Caco-2 (cell line): ENCODE measurements around the gene ARHGAP18. TPM values are rescaled to one million over a fixed set of nuclear protein-coding genes. Genes with fewer than 3 reads are reported as not detected.

ENCODE experiments used
- BruUV-seq: library from RNA; stranded (reverse); fragments of 400-500 nt; replicated peaks from 2 replicates; lab custom pipeline; 2021; lab: Mats Ljungman, UMichigan
- CTCF ChIA-PET: fragments of 300-600 bp; sonication (Branson Sonifier 250); formaldehyde crosslinking; loops from one replicate; lab custom pipeline; 2022; ENCODE audit warnings: antibody characterized with exemption; lab: Charles Lee
- POLR2A ChIA-PET: fragments of 300-600 bp; sonication (Branson Sonifier 250); formaldehyde crosslinking; loops from one replicate; lab custom pipeline; 2022; ENCODE audit warnings: antibody characterized with exemption; lab: Charles Lee
- DNase-seq, 2 experiments: peaks; one replicate each; pipeline versions ENCODE4 v3.0.0 to v3.0.0-alpha.2; 2020 to 2022
- H3K27me3 ChIP-seq: replicated peaks from 2 replicates; pipeline ENCODE4 v1.6.0; 2011; ENCODE audit warnings: low read length; ENCODE audit not compliant: control insufficient read depth, insufficient read depth
- H3K36me3 ChIP-seq: 2 replicates; pipeline ENCODE4 v1.5.1; 2011; ENCODE audit warnings: low read length; ENCODE audit not compliant: control insufficient read depth, insufficient read depth
- H3K4me1 ChIP-seq: fragments of 250-450 bp; sonication (Bioruptor Pico); 2 replicates; pipeline ENCODE4 v1.5.1; 2020; ENCODE audit warnings: mild to moderate bottlenecking
- H3K4me3 ChIP-seq: 2 replicates; pipeline ENCODE4 v1.5.1; 2011; ENCODE audit warnings: low read depth, mild to moderate bottlenecking, control low read depth, low read length
- H3K9me3 ChIP-seq: fragments of 250-450 bp; sonication (Bioruptor Pico); 2 replicates; pipeline ENCODE4 v1.5.1; 2020; ENCODE audit warnings: mild to moderate bottlenecking, moderate library complexity
- H3K27ac Mint-ChIP-seq: one replicate; pipeline ENCODE4 v1.8.0; 2022; ENCODE audit warnings: mixed read lengths; ENCODE audit not compliant: unreplicated experiment
- H3K27me3 Mint-ChIP-seq: one replicate; pipeline ENCODE4 v1.8.0; 2022; ENCODE audit warnings: mixed read lengths; ENCODE audit not compliant: insufficient read depth, unreplicated experiment
- H3K36me3 Mint-ChIP-seq: one replicate; pipeline ENCODE4 v1.8.0; 2022; ENCODE audit warnings: mild to moderate bottlenecking, mixed read lengths; ENCODE audit not compliant: insufficient read depth, unreplicated experiment
- H3K4me1 Mint-ChIP-seq: one replicate; pipeline ENCODE4 v1.8.0; 2022; ENCODE audit warnings: low read depth, mixed read lengths; ENCODE audit not compliant: unreplicated experiment
- H3K4me3 Mint-ChIP-seq: one replicate; pipeline ENCODE4 v1.8.0; 2022; ENCODE audit warnings: mild to moderate bottlenecking, moderate library complexity, mixed read lengths; ENCODE audit not compliant: unreplicated experiment
- H3K9me3 Mint-ChIP-seq: one replicate; pipeline ENCODE4 v1.8.0; 2022; ENCODE audit warnings: mixed read lengths; ENCODE audit not compliant: unreplicated experiment
- CTCF ChIP-seq, 2 experiments: fragments of 200-600 bp in 1 of 2; IDR thresholded peaks; 1 replicate in 1 of 2; 2 replicates in 1 of 2; pipeline versions ENCODE4 v1.5.1 to v1.8.0; 2011 to 2022; ENCODE audit warnings: antibody characterized with exemption in 1 of 2, control low read depth in 1 of 2, inconsistent platforms in 1 of 2, low read depth in 1 of 2, low read length in 1 of 2, mild to moderate bottlenecking in 1 of 2, moderate library complexity in 1 of 2; ENCODE audit not compliant: insufficient read depth in 1 of 2, severe bottlenecking in 1 of 2, unreplicated experiment in 1 of 2
- intact Hi-C: fragments of 100-400 bp; cut with micrococcal nuclease; formaldehyde crosslinking; loops from one replicate; pipeline ENCODE4 v1.10.0; 2022; ENCODE audit not compliant: unreplicated experiment
- total RNA-seq: library from RNA; stranded (reverse); gene quantifications from 2 replicates; pipeline ENCODE4 v1.2.3, GENCODE V29; 2022

The ARHGAP18 gene
- total RNA-seq, 1 experiment from 2014 or later = 15.0 TPM

GRCh38 chr6:129750360-129750759 is 40.4 kb upstream of the ARHGAP18 start:
- Mint-ChIP-seq H3K27ac (no peak overlapping the region), H3K27me3 (no peaks in the 10 kb centered on the region), H3K4me3 (no peak overlapping the region), H3K9me3 (no peaks in the 10 kb centered on the region), H3K36me3 (no peaks in the 10 kb centered on the region), H3K4me1 (no peaks in the 10 kb centered on the region)
- POLR2A ChIA-PET = no interaction called here
- no peaks in the 10 kb centered on the region for H3K4me1 ChIP-seq
- TF ChIP-seq CTCF (IDR thresholded peaks at IDR 0.05; ENCODE audit: insufficient read depth in 1 of 2, low read depth in 1 of 2, low read length in 1 of 2, severe bottlenecking in 1 of 2, unreplicated experiment in 1 of 2) = no peak
- intact Hi-C loops = no loop called here
- no peaks in the 10 kb centered on the region for H3K36me3 ChIP-seq
- H3K4me3 ChIP-seq = no peak overlapping the region
- no peaks in the 10 kb centered on the region for H3K27me3 ChIP-seq
- H3K9me3 ChIP-seq = no peaks in the 10 kb centered on the region
- DNase-seq = no peak
- CTCF ChIA-PET = interaction anchor here (0.6 kb wide), 1 partner anchor 154 kb away, joined by 3 read pairs; no protein-coding TSS in a partner anchor
- no TSS peak for BruUV-seq

- BruUV-seq = no TSS peak
- POLR2A ChIA-PET = no interaction called here
- Mint-ChIP-seq H3K36me3 (no peaks in the 10 kb centered on the region), H3K4me1 (peaks cover 2% of the 10 kb centered on the region), H3K27ac (no peak overlapping the region), H3K4me3 (no peak overlapping the region), H3K27me3 (no peaks in the 10 kb centered on the region), H3K9me3 (no peaks in the 10 kb centered on the region)
- no peak for DNase-seq
- no peaks in the 10 kb centered on the region for H3K27me3 ChIP-seq
- intact Hi-C loops = no loop called here
- H3K4me1 ChIP-seq = no peaks in the 10 kb centered on the region
- no peaks in the 10 kb centered on the region for H3K36me3 ChIP-seq
- CTCF ChIA-PET = interaction anchor here (0.6 kb wide), 1 partner anchor 153 kb away, joined by 3 read pairs; no protein-coding TSS in a partner anchor
- H3K9me3 ChIP-seq = no peaks in the 10 kb centered on the region
- TF ChIP-seq CTCF (IDR thresholded peaks at IDR 0.05; ENCODE audit: insufficient read depth in 1 of 2, low read depth in 1 of 2, low read length in 1 of 2, severe bottlenecking in 1 of 2, unreplicated experiment in 1 of 2) = no peak
- H3K4me3 ChIP-seq = no peak overlapping the region
Observed at GRCh38 chr6:129749749-129750120, 39.8 kb upstream of the ARHGAP18 start.

GRCh38 chr6:129748901-129749748 is 39.1 kb upstream of the ARHGAP18 start:
- Mint-ChIP-seq H3K36me3 (no peaks in the 10 kb centered on the region), H3K27ac (no peak overlapping the region), H3K27me3 (no peaks in the 10 kb centered on the region), H3K9me3 (no peaks in the 10 kb centered on the region), H3K4me3 (no peak overlapping the region), H3K4me1 (peaks cover 7% of the 10 kb centered on the region)
- no TSS peak for BruUV-seq
- intact Hi-C loops = no loop called here
- Histone ChIP-seq H3K4me1 (no peaks in the 10 kb centered on the region), H3K27me3 (no peaks in the 10 kb centered on the region), H3K9me3 (no peaks in the 10 kb centered on the region), H3K36me3 (no peaks in the 10 kb centered on the region), H3K4me3 (no peak overlapping the region)
- DNase-seq = no peak
- POLR2A ChIA-PET = no interaction called here
- CTCF ChIA-PET = no interaction called here
- no peak for TF ChIP-seq CTCF (IDR thresholded peaks at IDR 0.05; ENCODE audit: insufficient read depth in 1 of 2, low read depth in 1 of 2, low read length in 1 of 2, severe bottlenecking in 1 of 2, unreplicated experiment in 1 of 2)
